ENCODE measurements around the gene DLG5. TPM values are rescaled to one million over a fixed set of nuclear protein-coding genes. Genes with fewer than 3 reads are reported as not detected.

The DLG5 gene
- total RNA-seq, 1 experiment from 2014 or later: 69.7 TPM

GRCh38 chr10:77836299-77836820, 90.2 kb downstream of the DLG5 start:
- Mint-ChIP-seq H3K4me3 (ENCODE audit: unreplicated experiment) (no peak overlapping the region), H3K27ac (ENCODE audit: unreplicated experiment) (no peak overlapping the region), H3K27me3 (ENCODE audit: insufficient read depth, unreplicated experiment) (no peaks in the 10 kb centered on the region), H3K4me1 (ENCODE audit: low read depth, unreplicated experiment) (no peaks in the 10 kb centered on the region), H3K36me3 (ENCODE audit: insufficient read depth, unreplicated experiment) (peaks cover 62% of the 10 kb centered on the region), H3K9me3 (ENCODE audit: unreplicated experiment) (no peaks in the 10 kb centered on the region)
- Histone ChIP-seq H3K27me3 (replicated peaks; ENCODE audit: control insufficient read depth, insufficient read depth, low read length) (no peaks in the 10 kb centered on the region), H3K36me3 (ENCODE audit: control insufficient read depth, insufficient read depth, low read length) (peaks cover 8% of the 10 kb centered on the region), H3K4me1 (no peaks in the 10 kb centered on the region), H3K9me3 (no peaks in the 10 kb centered on the region), H3K4me3 (ENCODE audit: low read depth, low read length) (no peak overlapping the region)
- ChIA-PET POLR2A (no interaction called here), CTCF (no interaction called here)
- BruUV-seq (replicated peaks): no TSS peak
- no peak for TF ChIP-seq CTCF (IDR thresholded peaks at IDR 0.05; ENCODE audit: insufficient read depth in 1 of 2, low read depth in 1 of 2, low read length in 1 of 2, severe bottlenecking in 1 of 2, unreplicated experiment in 1 of 2)
- DNase-seq: no peak
- intact Hi-C loops (cut with micrococcal nuclease; ENCODE audit: unreplicated experiment): no loop called here

GRCh38 chr10:77835669-77836086, 90.9 kb downstream of the DLG5 start:
- no peaks in the 10 kb centered on the region for H3K4me1 Mint-ChIP-seq (ENCODE audit: low read depth, unreplicated experiment)
- Histone ChIP-seq H3K27me3 (replicated peaks; ENCODE audit: control insufficient read depth, insufficient read depth, low read length) (no peaks in the 10 kb centered on the region), H3K4me3 (ENCODE audit: low read depth, low read length) (no peak overlapping the region), H3K36me3 (ENCODE audit: control insufficient read depth, insufficient read depth, low read length) (peaks cover 8% of the 10 kb centered on the region), H3K9me3 (no peaks in the 10 kb centered on the region), H3K4me1 (no peaks in the 10 kb centered on the region)
- no peaks in the 10 kb centered on the region for H3K9me3 Mint-ChIP-seq (ENCODE audit: unreplicated experiment)
- H3K4me3 Mint-ChIP-seq (ENCODE audit: unreplicated experiment): no peak overlapping the region
- POLR2A ChIA-PET: no interaction called here
- H3K27ac Mint-ChIP-seq (ENCODE audit: unreplicated experiment): no peak overlapping the region
- intact Hi-C loops (cut with micrococcal nuclease; ENCODE audit: unreplicated experiment): no loop called here
- H3K36me3 Mint-ChIP-seq (ENCODE audit: insufficient read depth, unreplicated experiment): peaks cover 67% of the 10 kb centered on the region
- DNase-seq: no peak
- BruUV-seq (replicated peaks): no TSS peak
- no peak for TF ChIP-seq CTCF (IDR thresholded peaks at IDR 0.05; ENCODE audit: insufficient read depth in 1 of 2, low read depth in 1 of 2, low read length in 1 of 2, severe bottlenecking in 1 of 2, unreplicated experiment in 1 of 2)
- no peaks in the 10 kb centered on the region for H3K27me3 Mint-ChIP-seq (ENCODE audit: insufficient read depth, unreplicated experiment)
- CTCF ChIA-PET: no interaction called here

- intact Hi-C loops (cut with micrococcal nuclease; ENCODE audit: unreplicated experiment): no loop called here
- POLR2A ChIA-PET: no interaction called here
- Histone ChIP-seq H3K4me3 (ENCODE audit: low read depth, low read length) (no peak overlapping the region), H3K27me3 (replicated peaks; ENCODE audit: control insufficient read depth, insufficient read depth, low read length) (no peaks in the 10 kb centered on the region), H3K36me3 (ENCODE audit: control insufficient read depth, insufficient read depth, low read length) (peaks cover 8% of the 10 kb centered on the region), H3K9me3 (no peaks in the 10 kb centered on the region), H3K4me1 (no peaks in the 10 kb centered on the region)
- DNase-seq: no peak
- Mint-ChIP-seq H3K27ac (ENCODE audit: unreplicated experiment) (peak overlapping the region; percentile 34), H3K4me3 (ENCODE audit: unreplicated experiment) (no peak overlapping the region), H3K27me3 (ENCODE audit: insufficient read depth, unreplicated experiment) (no peaks in the 10 kb centered on the region), H3K9me3 (ENCODE audit: unreplicated experiment) (no peaks in the 10 kb centered on the region), H3K4me1 (ENCODE audit: low read depth, unreplicated experiment) (no peaks in the 10 kb centered on the region), H3K36me3 (ENCODE audit: insufficient read depth, unreplicated experiment) (peaks cover 71% of the 10 kb centered on the region)
- BruUV-seq (replicated peaks): no TSS peak
- TF ChIP-seq CTCF (IDR thresholded peaks at IDR 0.05; ENCODE audit: insufficient read depth in 1 of 2, low read depth in 1 of 2, low read length in 1 of 2, severe bottlenecking in 1 of 2, unreplicated experiment in 1 of 2): no peak
- CTCF ChIA-PET: no interaction called here
Measured at GRCh38 chr10:77834943-77835668, 91.4 kb downstream of the DLG5 start.

All from Caco-2 (cell line).